ENCODE results near the gene SHISAL1.

DNA sequence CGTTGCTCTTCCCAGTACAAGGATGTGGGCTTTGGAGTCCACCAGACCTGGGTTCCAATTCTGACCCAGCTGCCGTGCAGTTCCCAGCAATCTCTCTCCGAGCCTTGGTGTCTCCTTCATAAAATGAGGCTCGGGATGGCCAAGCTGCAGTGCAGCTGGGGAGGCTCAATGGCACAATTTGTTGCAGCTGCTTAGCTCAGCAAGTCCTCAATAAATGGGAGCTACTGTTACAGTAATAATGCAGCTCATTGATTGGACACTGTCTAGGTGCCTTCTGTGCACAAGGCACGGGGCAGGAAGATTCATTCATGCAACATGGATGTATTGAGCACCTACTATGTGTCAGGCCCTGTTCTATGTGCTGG lies 37.1 kb downstream of the SHISAL1 start:
- TF ChIP-seq, protein P1, sequence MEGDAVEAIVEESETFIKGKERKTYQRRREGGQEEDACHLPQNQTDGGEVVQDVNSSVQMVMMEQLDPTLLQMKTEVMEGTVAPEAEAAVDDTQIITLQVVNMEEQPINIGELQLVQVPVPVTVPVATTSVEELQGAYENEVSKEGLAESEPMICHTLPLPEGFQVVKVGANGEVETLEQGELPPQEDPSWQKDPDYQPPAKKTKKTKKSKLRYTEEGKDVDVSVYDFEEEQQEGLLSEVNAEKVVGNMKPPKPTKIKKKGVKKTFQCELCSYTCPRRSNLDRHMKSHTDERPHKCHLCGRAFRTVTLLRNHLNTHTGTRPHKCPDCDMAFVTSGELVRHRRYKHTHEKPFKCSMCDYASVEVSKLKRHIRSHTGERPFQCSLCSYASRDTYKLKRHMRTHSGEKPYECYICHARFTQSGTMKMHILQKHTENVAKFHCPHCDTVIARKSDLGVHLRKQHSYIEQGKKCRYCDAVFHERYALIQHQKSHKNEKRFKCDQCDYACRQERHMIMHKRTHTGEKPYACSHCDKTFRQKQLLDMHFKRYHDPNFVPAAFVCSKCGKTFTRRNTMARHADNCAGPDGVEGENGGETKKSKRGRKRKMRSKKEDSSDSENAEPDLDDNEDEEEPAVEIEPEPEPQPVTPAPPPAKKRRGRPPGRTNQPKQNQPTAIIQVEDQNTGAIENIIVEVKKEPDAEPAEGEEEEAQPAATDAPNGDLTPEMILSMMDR (IDR thresholded peaks at IDR 0.05; ENCODE audit: insufficient read depth, low read length): no peak
- TF ChIP-seq POLR2AphosphoS5 (IDR thresholded peaks at IDR 0.05; ENCODE audit: low read depth) (no peak), SPI1 (IDR thresholded peaks at IDR 0.05; ENCODE audit: borderline replicate concordance, low read depth) (no peak)

All from HL-60 (cell line).